ENCODE measurements around the gene PDGFA.

GRCh38 chr7:495326-495725, 24.3 kb downstream of the PDGFA start:
- TF ChIP-seq E2F5 (CRISPR knock-in tag; IDR thresholded peaks at IDR 0.05) (no peak), AR (CRISPR knock-in tag; IDR thresholded peaks at IDR 0.05) (no peak), OVOL2 (CRISPR knock-in tag; IDR thresholded peaks at IDR 0.05; ENCODE audit: borderline replicate concordance) (no peak), ATF2 (CRISPR knock-in tag; IDR thresholded peaks at IDR 0.05; ENCODE audit: borderline replicate concordance, low read depth) (no peak), CTCF (IDR thresholded peaks at IDR 0.05) (no peak), NFYB (CRISPR knock-in tag; conservative IDR thresholded peaks at IDR 0.05; ENCODE audit: low read depth) (no peak), ZNF138 (CRISPR knock-in tag; conservative IDR thresholded peaks at IDR 0.05) (no peak), ZBTB21 (CRISPR knock-in tag; IDR thresholded peaks at IDR 0.05; ENCODE audit: borderline replicate concordance) (no peak), ERG (CRISPR knock-in tag; IDR thresholded peaks at IDR 0.05) (no peak), TCF7 (CRISPR knock-in tag; IDR thresholded peaks at IDR 0.05; ENCODE audit: low read depth) (no peak), MXD4 (CRISPR knock-in tag; IDR thresholded peaks at IDR 0.05; ENCODE audit: borderline replicate concordance) (no peak)
